Glomerular endothelial cell (primary cell): ENCODE data around the gene TOX2. TPM values are rescaled to one million over a fixed set of nuclear protein-coding genes. Genes with fewer than 3 reads are reported as not detected.
"Not testable (repeated sequence)": the region's sequence is repeated elsewhere in the genome, so short reads cannot be mapped to it uniquely, and the experiment has no call there.

ENCODE experiments used
- DNase-seq: peaks from one replicate; pipeline ENCODE4 v3.0.0-alpha.2; 2011; ENCODE audit warnings: low read depth, low spot score; ENCODE audit errors: extremely low read depth
- total RNA-seq: library from RNA; depleted of rRNA; stranded (reverse); fragments of >200 nt; gene quantifications from 2 replicates; pipeline ENCODE4 v1.2.3, GENCODE V29; 2015

Gene TOX2
- total RNA-seq, 1 donor from 2014 or later: 29.1 TPM

DNA sequence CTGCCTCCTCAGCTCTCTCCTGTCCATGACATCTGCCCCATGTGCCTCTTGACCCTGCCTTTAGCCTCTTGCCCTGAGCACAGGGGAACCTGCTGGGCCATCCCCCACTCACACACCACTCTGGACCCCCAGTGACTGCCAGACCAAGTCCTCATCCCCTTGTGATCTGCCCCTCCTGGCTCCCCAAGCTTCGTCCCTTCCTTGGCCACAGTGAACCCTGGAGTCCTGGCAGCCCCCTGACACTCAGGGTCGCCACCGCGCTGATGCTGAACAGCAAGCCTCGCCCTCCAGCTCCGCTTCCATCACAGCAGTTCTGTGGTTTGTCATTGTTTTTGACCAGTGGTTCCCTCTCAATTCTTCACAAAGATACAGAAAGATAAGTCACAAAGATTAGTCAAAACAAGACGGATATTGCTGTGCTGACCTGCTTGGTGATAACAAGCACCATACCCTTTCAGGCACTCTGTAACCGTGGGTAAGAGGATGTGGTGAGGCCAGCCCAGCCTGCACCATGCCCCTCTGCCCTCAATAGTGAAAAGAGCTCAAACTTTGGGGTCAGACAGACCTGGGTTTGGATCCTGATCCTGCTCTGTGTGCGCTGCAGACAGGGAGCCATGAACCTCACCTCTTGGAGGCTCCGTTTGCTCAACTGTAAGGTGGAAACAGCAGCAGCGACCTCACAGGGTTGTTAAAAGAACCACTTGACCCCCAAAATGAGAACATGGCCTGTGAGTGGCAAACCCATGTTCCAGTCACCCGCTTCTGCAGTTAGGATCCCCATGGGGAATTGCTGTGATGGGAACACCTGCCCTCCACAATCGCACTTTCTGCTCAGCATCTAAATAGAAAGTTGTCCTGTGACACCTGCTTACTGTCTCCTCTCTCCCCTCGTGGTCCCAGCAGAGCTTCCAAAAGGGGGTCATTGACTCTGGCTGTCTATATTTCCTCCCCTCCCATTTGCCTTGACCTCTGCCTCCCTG, 114.5 kb downstream of the TOX2 start:
- no peak for DNase-seq

DNA sequence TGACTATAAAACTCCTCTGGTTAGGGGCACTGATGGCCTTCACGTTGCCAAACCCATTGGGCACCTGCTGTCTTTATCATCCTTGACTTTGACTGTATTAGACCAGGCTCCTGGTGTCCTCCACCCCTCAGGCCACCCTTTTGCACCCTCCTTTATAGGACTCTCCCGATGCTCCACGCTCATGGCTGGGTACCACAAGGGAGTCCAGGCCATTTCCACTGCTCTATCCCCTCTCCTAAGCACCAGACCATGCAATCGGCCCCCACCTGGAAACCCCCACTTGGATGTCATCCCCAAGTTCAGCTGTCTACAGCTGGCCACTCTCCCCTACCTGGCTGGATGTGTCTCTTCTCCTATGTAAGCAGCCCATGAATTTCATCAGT, 115.2 kb downstream of the TOX2 start:
- DNase-seq: no peak

DNA sequence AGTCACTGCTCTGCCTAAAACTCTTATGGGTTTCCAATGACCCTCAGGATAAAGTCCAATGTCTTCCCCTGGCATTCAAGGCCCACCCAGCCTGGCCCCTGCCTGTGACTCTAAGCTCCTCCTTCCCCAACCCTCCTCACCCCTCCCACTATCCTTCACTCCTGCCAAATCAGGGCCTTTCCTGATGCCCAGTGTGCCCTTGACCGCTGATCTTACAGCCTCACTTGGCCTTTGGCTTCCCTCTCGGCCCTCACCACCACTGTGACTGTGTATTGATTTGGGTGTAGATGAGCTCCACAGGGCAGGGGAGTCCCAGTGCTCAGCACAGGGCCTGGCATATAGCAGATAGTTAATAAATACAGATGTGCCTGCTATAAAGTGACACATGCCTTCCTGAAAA, 115.7 kb downstream of the TOX2 start:
- DNase-seq: no peak

DNA sequence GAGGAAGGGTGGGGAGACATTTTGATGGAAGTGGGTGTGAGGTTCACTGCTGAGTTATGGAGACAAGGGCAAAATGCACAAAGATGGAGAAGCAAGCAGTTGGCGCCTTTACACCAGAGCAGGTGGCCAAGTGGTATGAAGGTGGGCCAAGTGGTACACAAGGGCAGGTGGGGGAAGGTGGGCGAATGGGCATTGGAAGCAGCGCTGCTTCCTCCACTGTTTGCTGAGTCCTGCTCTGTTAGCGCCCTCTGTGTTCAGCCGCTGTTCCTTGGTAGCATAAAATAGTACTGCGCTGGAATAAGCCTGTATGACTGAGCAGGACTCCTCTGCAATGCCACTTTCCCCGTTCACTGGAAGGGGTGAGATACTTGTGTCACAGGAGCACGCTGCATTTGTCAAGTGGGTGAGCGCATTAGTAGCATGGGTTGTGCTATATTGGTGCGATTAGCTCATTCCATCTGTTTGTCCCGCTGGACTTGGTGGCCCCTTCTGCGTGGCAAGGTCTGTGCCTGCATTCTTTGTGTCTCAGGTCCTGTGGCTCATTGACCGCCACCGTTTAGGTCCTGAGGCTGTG, 116.4 kb downstream of the TOX2 start:
- no peak for DNase-seq

DNA sequence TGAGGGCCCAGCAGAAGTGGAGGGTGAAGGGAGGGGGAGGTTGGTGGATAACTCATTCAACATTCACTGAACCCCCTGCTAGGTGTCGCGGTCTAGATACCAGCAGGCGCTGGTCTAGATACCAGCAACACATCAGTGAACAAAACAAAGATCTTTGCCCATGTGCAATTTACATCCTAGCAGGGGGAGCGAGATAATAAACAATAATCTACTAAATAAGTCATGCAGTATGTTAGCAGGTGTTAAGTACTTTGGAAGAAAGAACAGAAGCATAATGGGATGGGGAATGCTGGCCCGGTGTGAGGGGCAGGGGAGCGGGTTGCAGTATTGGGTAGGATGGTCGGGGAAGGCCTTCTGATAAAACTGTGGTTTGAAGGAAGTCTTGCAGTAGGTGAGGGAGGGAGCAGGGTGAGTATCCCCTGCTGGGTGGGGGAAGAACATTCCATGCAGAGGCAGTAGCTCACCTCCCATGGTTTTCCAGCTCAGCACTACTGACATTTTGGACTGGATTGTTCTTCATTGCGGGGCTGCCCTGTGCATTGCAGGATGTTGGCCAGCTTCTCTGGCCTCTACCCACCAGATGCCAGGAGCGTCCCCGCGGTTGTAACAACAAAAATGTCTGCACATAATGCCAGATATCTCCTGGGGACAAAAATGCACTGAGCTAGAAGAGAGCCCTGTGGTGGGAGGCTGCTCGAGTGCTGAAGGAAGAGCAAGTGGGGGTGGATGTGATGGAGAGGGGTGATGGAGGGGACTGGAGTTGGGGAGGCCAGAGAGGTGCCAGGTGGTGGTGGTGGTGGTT, 117.3 kb downstream of the TOX2 start:
- DNase-seq: no peak

DNA sequence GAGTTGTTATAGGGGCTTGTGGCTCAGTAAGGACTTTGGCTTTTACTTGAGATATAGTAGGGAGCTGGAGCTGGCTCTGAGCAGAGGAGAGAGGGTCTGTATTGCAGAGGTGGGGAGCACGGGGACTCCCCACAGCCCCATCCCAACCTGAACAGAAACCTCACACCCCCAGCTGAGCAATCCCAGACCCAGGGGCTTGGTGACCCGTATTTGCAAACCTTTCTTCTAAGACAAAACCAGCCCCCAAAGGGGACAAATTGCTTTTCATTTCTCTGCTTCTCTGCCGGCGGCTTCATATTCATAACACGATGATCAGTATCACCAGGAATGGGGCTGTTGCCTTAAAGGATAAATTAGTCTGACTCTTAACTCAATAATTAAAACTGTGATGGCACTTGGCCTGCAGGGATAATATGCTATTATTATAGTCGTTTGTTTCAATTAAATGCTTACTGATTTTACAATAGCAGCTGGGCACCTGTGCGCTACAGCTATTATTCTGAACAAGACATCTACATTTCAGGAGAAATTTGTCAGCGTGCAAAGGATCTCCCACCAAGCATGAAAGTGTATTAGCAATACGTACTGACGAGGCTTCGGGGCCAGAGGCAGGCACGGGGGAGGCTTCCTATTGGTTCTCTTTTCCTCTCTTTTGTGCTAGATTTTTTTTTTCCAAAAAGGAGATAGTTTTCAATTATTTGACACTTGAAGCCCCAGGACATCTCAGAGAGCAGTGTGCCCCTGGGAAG, 118.1 kb downstream of the TOX2 start:
- no peak for DNase-seq

DNA sequence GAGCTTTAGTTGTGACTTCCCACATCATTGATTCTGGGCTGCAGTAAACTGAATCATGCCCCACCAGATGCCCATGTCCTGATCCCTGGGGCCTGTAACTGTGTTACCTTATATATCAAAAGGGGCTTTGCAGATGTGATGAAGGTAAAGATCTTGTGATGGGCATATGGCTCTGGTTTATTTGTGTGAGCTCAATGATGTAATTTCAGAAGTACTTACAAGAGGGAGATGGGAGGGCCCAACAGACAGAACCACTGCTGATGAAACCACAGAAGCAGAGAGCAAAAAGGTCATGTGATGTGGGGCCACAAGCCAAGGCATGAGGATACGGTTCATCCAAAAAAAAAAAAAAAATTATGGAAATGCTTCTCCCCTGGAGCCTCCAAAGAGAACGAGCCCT, 118.7 kb downstream of the TOX2 start:
- no peak for DNase-seq

DNA sequence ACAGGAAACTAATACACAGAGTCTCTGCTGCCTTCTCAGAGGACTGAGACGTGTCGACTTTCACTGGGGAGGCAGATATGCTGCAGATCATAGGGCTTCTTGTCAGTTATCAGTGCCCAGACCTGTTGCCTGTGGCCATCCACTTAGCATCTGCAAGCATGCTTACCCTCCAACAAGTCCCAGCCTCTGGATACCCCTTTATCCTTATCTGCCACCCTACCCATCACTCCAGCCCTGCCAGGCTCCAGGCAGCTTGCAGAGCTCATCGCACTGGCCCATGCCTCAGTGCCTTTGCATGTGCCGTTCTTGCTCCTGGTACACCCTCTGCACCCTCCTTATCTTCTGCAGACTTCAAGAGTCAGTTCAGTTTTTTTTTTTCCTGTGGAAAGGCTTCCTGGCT, 119.2 kb downstream of the TOX2 start:
- no peak for DNase-seq

DNA sequence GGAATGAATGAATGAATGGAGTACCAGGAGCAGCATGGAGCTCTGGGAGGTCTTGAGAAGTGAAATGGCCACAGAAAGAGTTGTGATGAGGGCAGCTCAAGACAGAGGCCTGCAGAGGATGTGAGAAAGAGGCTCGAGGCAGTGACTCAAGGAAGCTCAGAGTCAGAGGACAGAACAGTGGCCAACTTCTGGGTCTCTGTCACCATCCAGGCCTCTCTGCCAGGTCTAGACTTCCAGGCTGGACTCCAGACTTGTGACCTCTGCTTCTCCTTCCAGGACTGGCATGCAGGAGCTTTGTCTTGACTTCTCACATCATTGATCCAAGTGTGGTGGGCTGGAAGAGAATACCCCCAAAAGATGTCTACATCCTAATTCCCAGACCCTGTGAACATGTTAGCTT, 119.8 kb downstream of the TOX2 start:
- no peak for DNase-seq

DNA sequence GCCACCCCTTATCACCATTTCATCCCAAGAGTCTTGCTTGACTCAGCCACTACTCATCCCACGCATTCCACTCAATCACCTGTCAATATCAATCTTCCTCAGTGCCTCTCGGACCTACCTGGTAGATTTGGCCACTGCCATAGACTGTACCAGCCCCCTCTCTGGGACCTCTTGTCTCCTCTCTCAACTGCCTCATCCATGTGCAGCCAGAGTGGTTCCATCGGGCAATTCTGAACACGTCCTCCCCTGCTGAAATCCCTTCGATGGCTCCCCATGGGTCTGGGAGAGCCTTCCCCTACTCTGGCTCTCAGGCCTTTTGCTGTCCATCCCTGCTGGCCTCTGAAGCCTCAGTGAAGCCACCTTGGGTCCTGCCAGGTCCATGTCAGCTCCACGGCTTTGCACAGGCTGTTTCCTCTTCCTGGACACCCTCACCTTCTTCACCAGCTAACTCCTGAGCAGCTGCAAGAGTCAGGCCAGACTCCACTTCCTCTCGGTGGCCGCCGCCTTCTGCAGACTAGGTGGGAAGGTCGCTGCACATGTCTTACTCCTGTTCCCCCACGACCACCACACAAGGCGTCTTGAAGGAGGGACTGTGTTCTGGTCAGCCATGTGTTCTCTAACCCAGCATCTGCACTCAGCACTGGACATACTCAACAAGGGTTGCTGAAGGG, 120.4 kb downstream of the TOX2 start:
- no peak for DNase-seq

DNA sequence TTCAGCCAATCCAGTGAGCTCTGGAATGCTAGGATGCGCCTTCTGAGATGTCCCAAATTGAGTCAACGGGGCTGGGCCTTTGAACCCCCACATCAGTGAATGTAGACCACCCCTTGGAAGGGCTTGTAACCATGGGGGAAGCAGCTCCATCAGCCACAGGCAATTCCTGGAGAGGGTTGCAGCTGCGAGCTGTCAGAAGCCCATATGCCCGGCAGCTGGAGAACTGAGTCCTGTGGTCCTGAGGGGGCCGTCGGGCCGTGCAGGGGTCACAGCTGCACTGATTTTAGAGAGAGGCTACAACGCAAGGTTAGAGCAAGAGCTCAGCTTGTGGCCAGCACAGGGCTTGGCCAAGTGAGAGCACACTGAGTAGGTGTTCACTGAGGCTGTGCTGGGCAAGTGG, 121.3 kb downstream of the TOX2 start:
- DNase-seq: no peak

DNA sequence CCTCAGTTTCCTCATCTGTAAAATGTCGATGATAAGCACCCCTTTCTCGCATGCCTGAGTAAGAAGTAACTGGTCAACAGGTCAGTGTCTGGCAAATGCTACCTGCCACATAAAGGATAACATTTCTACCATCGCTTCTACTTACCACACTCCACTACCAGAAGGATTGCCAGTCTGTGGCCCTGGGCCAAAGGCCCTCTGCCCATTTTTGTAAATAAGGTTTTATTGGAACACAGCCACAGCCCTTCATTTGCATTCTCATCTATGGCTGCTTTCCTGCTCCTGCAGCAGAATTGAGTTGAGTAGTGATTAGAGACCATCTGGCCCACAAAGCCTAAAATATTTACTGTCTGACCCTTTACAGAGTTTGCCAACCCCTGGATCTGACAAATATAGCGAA, 121.8 kb downstream of the TOX2 start:
- no peak for DNase-seq

DNA sequence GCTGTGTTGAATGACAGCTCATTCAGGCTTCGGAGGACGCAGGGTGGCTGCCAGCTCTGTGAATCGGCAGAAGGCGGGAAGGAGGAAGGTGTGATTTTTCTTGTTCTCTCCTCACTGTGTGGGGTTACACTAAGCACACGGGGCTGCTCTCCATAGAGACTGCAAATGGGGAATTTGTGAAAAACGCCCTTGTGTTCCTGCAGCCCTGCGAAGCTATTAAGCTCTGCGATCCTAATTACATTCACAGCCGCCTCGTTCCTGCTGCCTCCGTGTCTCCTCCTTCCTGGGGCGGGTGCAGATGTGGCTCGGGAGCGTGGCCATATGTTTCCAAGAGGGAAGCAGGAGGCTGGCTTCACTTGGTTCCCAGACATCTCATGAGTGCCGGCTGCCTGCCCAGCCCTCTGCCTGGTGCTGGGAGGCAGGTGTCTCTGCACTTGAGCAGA, 124.0 kb downstream of the TOX2 start:
- DNase-seq: no peak

DNA sequence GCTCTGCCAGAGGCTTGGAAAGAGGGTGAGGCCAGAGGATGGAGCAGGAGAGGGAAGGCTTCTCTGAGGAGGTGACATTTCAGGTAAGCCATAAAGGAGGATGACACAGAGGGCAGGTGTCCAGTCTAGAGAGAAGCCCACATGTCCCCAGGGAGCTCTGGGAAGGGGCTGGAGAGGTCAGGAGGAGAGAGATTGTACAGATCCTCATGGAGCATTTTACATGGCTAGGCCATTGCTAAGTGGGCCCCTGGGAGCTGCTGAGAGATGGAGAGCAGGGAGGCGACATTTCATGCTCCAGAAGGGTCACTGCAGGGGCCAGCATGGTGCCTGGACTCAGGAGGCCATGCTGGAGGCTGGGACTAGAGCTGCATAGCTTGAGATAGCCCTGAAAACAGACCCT, 124.5 kb downstream of the TOX2 start:
- DNase-seq: no peak

DNA sequence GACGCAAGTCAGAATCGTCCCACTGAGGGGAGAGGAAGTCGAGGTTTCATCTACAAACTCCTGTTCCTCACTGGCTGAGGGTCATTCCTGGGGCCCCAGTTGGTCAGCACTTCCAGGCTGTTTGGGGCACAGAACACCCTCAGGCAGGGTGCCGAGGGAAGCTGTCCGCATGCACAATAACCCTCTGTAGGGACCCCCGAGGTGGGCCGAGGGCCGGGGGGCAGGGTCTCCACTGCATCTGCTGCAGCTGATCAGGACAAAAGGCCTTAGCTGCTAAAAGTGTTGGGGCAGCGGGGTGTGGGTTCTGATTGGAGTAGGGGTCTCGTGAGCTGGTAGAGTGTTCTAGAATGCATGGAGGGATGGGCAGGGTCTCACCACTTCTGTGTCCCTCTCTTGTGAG, 125.1 kb downstream of the TOX2 start:
- DNase-seq: no peak

DNA sequence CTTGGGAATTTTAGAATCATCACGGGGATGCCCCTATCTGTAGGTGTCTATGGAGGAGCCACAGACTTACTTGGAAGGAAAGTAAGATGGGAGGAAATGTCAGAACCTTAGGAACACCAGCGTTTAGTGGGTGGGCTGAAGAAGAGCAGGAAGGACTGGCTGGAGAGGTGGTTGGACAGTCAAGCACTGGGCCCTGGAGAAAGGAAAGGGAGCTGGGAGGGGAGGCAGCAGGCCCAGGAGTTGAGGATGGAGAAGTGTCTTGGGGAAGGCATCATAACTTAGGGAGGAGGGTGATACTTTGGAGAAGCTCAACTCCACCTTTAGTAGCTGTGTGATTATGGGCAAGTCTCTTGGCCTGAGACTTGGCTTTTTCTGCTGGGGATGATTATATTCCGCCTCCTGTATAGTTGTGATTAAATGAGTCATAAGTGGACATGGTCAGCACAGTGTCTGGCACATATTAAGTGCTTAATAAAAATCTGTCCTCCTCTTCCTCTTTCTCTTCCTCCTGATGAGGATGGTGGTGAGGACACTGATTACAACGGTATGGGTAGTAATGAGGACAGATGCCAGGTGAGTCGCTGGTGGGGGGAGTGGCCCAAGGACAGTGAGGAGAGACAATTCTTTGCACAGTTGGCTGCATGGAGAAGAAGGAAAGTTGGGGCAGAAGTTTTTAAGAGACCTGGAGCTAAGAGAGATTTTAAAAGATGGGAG, 125.7 kb downstream of the TOX2 start:
- no peak for DNase-seq

DNA sequence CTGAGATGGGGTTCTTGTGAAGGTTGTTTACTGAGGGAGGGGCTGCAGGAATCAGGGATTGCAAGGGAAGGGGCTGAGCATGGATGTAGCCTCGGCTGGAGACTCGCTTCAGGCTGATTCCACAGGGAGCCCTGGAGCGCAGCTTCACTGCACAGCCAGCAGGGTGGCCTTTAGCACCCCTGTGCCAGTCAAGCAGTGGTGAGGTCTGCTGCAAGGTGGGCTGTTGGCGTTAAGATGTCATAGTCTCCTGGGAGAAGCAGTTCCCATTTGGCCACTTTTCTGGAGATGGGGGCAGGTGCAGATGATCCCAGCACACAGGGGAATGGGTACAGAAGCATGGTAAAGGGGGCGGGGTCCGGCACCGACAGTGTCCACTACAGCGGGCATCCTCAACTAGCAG, 126.3 kb downstream of the TOX2 start:
- DNase-seq: no peak

DNA sequence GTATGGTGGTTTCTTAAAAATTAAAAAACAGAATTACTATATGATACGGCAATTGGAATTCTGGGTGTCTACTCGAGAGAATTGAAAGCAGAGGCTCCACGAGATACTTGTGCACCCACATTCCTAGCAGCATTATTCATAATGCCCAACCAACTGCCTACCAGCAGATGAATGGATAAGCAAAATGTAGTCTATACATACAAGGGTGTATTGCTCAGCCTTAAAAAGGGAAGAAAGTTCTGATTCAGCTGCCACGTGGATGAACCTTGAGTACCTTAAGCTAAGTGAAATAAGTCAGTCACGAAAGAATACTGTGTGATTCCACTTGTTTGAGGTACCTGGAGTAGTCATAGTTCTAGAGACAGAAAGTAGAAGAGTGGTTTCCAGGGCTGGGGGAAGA, 130.1 kb downstream of the TOX2 start:
- not testable (repeated sequence) for DNase-seq

DNA sequence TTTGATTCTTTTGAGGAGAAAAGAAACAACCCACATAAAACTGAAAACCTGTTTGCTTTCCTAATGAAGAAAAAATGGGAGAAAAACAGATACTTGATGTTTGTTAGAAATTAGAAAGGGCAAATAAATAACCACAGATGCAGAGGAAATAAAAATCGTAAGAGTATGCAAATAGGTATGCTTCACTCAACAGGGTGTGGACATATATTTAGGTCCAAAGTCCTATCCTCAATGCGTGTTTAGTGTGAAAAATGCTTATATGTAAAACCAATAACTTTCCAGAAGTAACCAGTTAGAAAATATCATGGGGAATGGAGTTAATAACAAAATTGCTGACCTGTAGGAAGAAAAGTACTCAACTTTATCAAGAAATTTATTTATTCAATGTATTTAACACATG, 135.7 kb downstream of the TOX2 start:
- no peak for DNase-seq
